PC-9 (cell line): ENCODE measurements around the gene CCDC60. TPM values are rescaled to one million over a fixed set of nuclear protein-coding genes. Genes with fewer than 3 reads are reported as not detected.

Experiments used
- BruUV-seq: library from RNA; stranded (reverse); fragments of 400-500 nt; replicated peaks from 2 replicates; lab custom pipeline; 2021; lab: Mats Ljungman, UMichigan
- CTCF ChIA-PET: fragments of 300-600 bp; sonication (Branson Sonifier 250); formaldehyde crosslinking; loops from one replicate; lab custom pipeline; 2022; ENCODE audit warnings: antibody characterized with exemption; lab: Charles Lee
- POLR2A ChIA-PET: fragments of 300-600 bp; sonication (Branson Sonifier 250); formaldehyde crosslinking; loops from one replicate; lab custom pipeline; 2022; ENCODE audit warnings: antibody characterized with exemption; ENCODE audit not compliant: unreplicated experiment; lab: Charles Lee
- DNase-seq, 2 experiments: peaks; one replicate each; pipeline versions ENCODE4 v3.0.0 to v3.0.0-alpha.2; 2015 to 2022; ENCODE audit warnings: mixed read lengths in 1 of 2
- H2AFZ ChIP-seq: fragments of 200-600 bp; sonication (generic); 2 replicates; pipeline ENCODE4 v1.8.1; 2017; ENCODE audit warnings: antibody characterized with exemption
- H3F3A ChIP-seq: fragments of 200-600 bp; sonication (generic); 2 replicates; pipeline ENCODE4 v1.8.1; 2017; ENCODE audit warnings: antibody characterized with exemption, mild to moderate bottlenecking, low read depth; ENCODE audit not compliant: insufficient read depth
- H3K27ac ChIP-seq: fragments of 200-600 bp; sonication (generic); 2 replicates; pipeline ENCODE4 v1.6.1; 2016; ENCODE audit warnings: mixed run types
- H3K27me3 ChIP-seq: fragments of 200-600 bp; sonication (generic); 2 replicates; pipeline ENCODE4 v1.6.1; 2016; ENCODE audit warnings: low read depth, mixed run types; ENCODE audit not compliant: insufficient read depth
- H3K36me3 ChIP-seq: fragments of 200-600 bp; sonication (generic); 2 replicates; pipeline ENCODE4 v1.6.1; 2016; ENCODE audit warnings: low read depth, mixed run types
- H3K4me1 ChIP-seq: fragments of 200-600 bp; sonication (generic); replicated peaks from 2 replicates; pipeline ENCODE4 v1.6.1; 2016; ENCODE audit warnings: mixed run types; ENCODE audit not compliant: insufficient read depth
- H3K4me2 ChIP-seq: fragments of 200-600 bp; sonication (generic); 2 replicates; pipeline ENCODE4 v1.6.1; 2017; ENCODE audit warnings: mixed run types
- H3K4me3 ChIP-seq: fragments of 200-600 bp; sonication (generic); 2 replicates; pipeline ENCODE4 v1.6.1; 2016; ENCODE audit warnings: mixed run types
- H3K79me2 ChIP-seq: fragments of 200-600 bp; sonication (generic); 2 replicates; pipeline ENCODE4 v1.6.1; 2017; ENCODE audit warnings: low read depth, mixed run types
- H3K9me2 ChIP-seq: fragments of 200-600 bp; sonication (generic); 2 replicates; pipeline ENCODE4 v1.8.1; 2017; ENCODE audit warnings: mild to moderate bottlenecking; ENCODE audit not compliant: insufficient read depth
- H3K9me3 ChIP-seq: fragments of 200-600 bp; sonication (generic); 2 replicates; pipeline ENCODE4 v1.8.1; 2016; ENCODE audit warnings: low read depth; ENCODE audit not compliant: insufficient read depth
- H4K20me1 ChIP-seq: fragments of 200-600 bp; sonication (generic); 2 replicates; pipeline ENCODE4 v1.8.1; 2017; ENCODE audit not compliant: insufficient read depth
- CTCF ChIP-seq: fragments of 200-600 bp; sonication (generic); conservative IDR thresholded peaks from 2 replicates; pipeline ENCODE4 v1.6.1; 2017; ENCODE audit warnings: mixed run types, antibody characterized with exemption, mild to moderate bottlenecking, moderate library complexity
- EZH2 ChIP-seq: fragments of 200-600 bp; sonication (generic); IDR thresholded peaks from 2 replicates; pipeline ENCODE4 v1.8.0; 2017; ENCODE audit warnings: antibody characterized with exemption, low read depth
- intact Hi-C: fragments of 100-400 bp; cut with micrococcal nuclease; formaldehyde crosslinking; loops from one replicate; pipeline ENCODE4 v1.10.0; 2022; ENCODE audit not compliant: unreplicated experiment
- total RNA-seq: library from RNA; stranded (reverse); gene quantifications from 2 replicates; pipeline ENCODE4 v1.2.3, GENCODE V29; 2021

CCDC60 gene
- total RNA-seq, 1 experiment from 2014 or later: not detected

DNA sequence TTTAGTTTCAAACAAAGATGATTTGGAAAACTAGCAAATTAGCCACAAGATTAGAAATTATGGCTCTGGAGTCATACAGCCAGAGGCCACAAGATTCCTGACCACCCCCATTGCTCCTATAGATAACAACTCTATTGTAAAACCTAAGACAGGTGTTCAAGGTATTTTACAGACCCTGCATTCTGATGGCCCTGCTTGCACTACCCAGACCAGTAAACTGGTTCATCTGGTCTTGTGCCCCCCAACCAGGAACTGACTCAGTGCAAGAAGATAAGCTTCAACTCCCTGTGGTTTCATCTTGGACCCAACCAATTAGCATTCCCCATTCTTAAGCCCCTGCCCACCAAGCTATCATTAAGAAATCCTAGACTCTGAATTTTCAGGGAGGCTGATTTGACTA is 125.0 kb downstream of the CCDC60 start:
- no peaks in the 10 kb centered on the region for H3F3A ChIP-seq
- no peak overlapping the region for H3K27ac ChIP-seq
- TF ChIP-seq EZH2: no peak
- no peak for TF ChIP-seq CTCF
- no peak overlapping the region for H3K4me2 ChIP-seq
- H4K20me1 ChIP-seq: no peaks in the 10 kb centered on the region
- no peaks in the 10 kb centered on the region for H3K27me3 ChIP-seq
- no peak overlapping the region for H2AFZ ChIP-seq
- DNase-seq: no peak
- H3K9me2 ChIP-seq: no peaks in the 10 kb centered on the region
- POLR2A ChIA-PET: interaction anchor here (0.6 kb wide), 1 partner anchor 371 kb away, joined by 4 read pairs; no protein-coding TSS in a partner anchor
- intact Hi-C loops: no loop called here
- no peak overlapping the region for H3K4me3 ChIP-seq
- no peaks in the 10 kb centered on the region for H3K4me1 ChIP-seq
- no TSS peak for BruUV-seq
- no peaks in the 10 kb centered on the region for H3K79me2 ChIP-seq
- no peaks in the 10 kb centered on the region for H3K9me3 ChIP-seq
- H3K36me3 ChIP-seq: no peaks in the 10 kb centered on the region
- CTCF ChIA-PET: no interaction called here

DNA sequence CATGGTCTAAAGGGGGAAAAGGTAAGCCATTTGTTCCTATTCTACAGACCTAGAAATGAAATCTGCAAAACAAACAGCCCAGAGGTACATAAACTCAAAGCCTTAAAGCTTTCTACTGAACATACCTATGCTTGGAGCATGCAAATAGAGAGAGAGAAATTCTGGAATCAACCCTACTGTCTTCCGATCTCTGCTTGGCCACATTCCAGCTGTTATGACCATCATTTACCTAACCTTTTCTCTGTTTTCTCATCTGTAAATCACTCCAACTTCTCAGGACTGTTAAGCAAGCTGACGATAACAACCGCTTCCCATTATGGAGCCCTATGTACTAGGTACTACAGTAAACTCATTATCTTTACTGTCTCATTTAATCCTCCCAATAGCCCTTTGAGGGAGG is 126.3 kb downstream of the CCDC60 start:
- Histone ChIP-seq H3K4me2 (no peak overlapping the region), H3K79me2 (no peaks in the 10 kb centered on the region), H3K4me3 (no peak overlapping the region), H3K27ac (no peak overlapping the region), H3K4me1 (no peaks in the 10 kb centered on the region), H2AFZ (no peak overlapping the region), H3K9me3 (no peaks in the 10 kb centered on the region), H3K36me3 (no peaks in the 10 kb centered on the region), H3F3A (no peaks in the 10 kb centered on the region), H4K20me1 (no peaks in the 10 kb centered on the region), H3K27me3 (no peaks in the 10 kb centered on the region), H3K9me2 (no peaks in the 10 kb centered on the region)
- BruUV-seq: no TSS peak
- TF ChIP-seq CTCF (no peak), EZH2 (no peak)
- ChIA-PET POLR2A (no interaction called here), CTCF (no interaction called here)
- no peak for DNase-seq
- intact Hi-C loops: no loop called here

GRCh38 chr12:119461636-119462214 is 127.2 kb downstream of the CCDC60 start:
- no peaks in the 10 kb centered on the region for H3K27me3 ChIP-seq
- CTCF ChIA-PET: no interaction called here
- no peaks in the 10 kb centered on the region for H3K36me3 ChIP-seq
- H4K20me1 ChIP-seq: no peaks in the 10 kb centered on the region
- BruUV-seq: no TSS peak
- no peak overlapping the region for H3K4me3 ChIP-seq
- no peak for DNase-seq
- no peak overlapping the region for H3K27ac ChIP-seq
- no peak overlapping the region for H2AFZ ChIP-seq
- no peaks in the 10 kb centered on the region for H3K9me3 ChIP-seq
- H3K9me2 ChIP-seq: no peaks in the 10 kb centered on the region
- no peak overlapping the region for H3K4me2 ChIP-seq
- POLR2A ChIA-PET: no interaction called here
- no peaks in the 10 kb centered on the region for H3K79me2 ChIP-seq
- H3F3A ChIP-seq: no peaks in the 10 kb centered on the region
- no peaks in the 10 kb centered on the region for H3K4me1 ChIP-seq
- no peak for TF ChIP-seq CTCF
- TF ChIP-seq EZH2: no peak
- intact Hi-C loops: no loop called here
